M059J (cell line): ENCODE results near the gene NCKIPSD. TPM values are rescaled to one million over a fixed set of nuclear protein-coding genes. Genes with fewer than 3 reads are reported as not detected.

ENCODE experiments used
- DNase-seq: peaks from one replicate; pipeline ENCODE4 v3.0.0-alpha.2; 2012; ENCODE audit warnings: low read depth
- total RNA-seq: library from RNA; depleted of rRNA; stranded (reverse); fragments of >200 nt; shearing (Covaris generic); gene quantifications from 2 replicates; pipeline ENCODE4 v1.2.3, GENCODE V29; 2014; rRNA removed

NCKIPSD gene
- total RNA-seq, 1 experiment from 2014 or later = 34.2 TPM

DNA sequence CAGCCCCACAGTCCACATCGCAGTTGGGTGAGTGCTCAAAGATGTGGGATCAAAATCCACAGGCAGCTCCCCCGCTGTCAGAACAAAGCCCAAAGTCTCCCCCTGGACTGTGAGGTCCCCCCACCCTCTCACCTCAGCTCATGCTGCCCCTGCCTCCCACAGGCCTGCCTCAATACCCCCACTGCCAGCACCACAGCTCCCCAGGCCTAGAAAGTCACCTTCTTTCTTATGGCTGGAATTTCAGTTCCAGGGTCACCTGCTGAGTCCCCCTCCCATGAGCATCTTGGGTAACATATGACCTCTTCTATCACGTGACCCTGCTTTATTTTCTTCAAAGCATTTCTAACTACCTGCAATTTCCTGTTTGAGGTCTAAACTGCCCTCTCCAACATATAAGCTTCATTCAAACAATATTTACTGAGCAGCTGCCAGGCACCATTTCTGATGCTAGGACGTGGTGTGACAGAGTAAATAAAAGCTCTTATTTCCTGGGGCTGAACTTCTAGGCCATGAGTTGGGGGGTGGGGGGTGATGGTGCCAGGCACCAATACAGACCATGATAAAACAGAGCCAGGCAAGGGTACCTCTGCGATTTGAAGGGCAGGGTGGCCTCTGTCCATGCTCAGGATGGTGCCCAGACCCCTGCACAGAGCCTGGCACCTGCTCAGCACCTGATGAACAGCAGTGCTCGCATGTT, 61.7 kb downstream of the NCKIPSD start:
- no peak for DNase-seq

Other genes with a start within 250 kb of the NCKIPSD start
- gene CCDC51, start 245.8 kb downstream of the NCKIPSD start, total RNA-seq = 10.6 and 11.0 TPM in 2 replicates
- 479 and 535 TPM in 2 replicates for gene TMA7, start 245.7 kb downstream of the NCKIPSD start, total RNA-seq
- gene ATRIP, start 239.2 kb downstream of the NCKIPSD start, total RNA-seq = 4.9 and 7.2 TPM in 2 replicates
- 282 and 311 TPM in 2 replicates for gene SHISA5, start 181.7 kb downstream of the NCKIPSD start, total RNA-seq
- 19.5 and 31.0 TPM in 2 replicates for gene PFKFB4, start 129.1 kb downstream of the NCKIPSD start, total RNA-seq
- gene UCN2, start 122.1 kb downstream of the NCKIPSD start, total RNA-seq = 0.17 and 2.7 TPM in 2 replicates
- 17.0 and 33.1 TPM in 2 replicates for gene COL7A1, start 90.6 kb downstream of the NCKIPSD start, total RNA-seq
- 147 and 314 TPM in 2 replicates for gene UQCRC1, start 76.3 kb downstream of the NCKIPSD start, total RNA-seq
- gene TMEM89, start 64.1 kb downstream of the NCKIPSD start, total RNA-seq = not detected in 2 replicates
- 15.2 and 21.3 TPM in 2 replicates for gene SLC26A6, start 50.5 kb downstream of the NCKIPSD start, total RNA-seq
- 3.8 and 5.2 TPM in 2 replicates for gene CELSR3, start 23.0 kb downstream of the NCKIPSD start, total RNA-seq
- 54.1 and 99.4 TPM in 2 replicates for gene IP6K2, start 31.3 kb upstream of the NCKIPSD start, total RNA-seq
- 20.4 and 23.5 TPM in 2 replicates for gene PRKAR2A, start 162.0 kb upstream of the NCKIPSD start, total RNA-seq
- gene SLC25A20, start 213.0 kb upstream of the NCKIPSD start, total RNA-seq = 14.5 and 28.2 TPM in 2 replicates
- 88.4 and 94.3 TPM in 2 replicates for gene ARIH2, start 232.9 kb upstream of the NCKIPSD start, total RNA-seq